Hepatocyte (in vitro differentiated cells): ENCODE measurements around the gene CHMP4B.

Experiments used
- EZH2 ChIP-seq: fragments of 200-600 bp; sonication (generic); IDR thresholded peaks from 2 replicates; pipeline ENCODE4 v1.6.1; 2016; ENCODE audit warnings: antibody characterized with exemption, mild to moderate bottlenecking, borderline replicate concordance
- TF ChIP-seq, protein P1 (sequence below): fragments of 200-600 bp; sonication (generic); IDR thresholded peaks from 2 replicates; pipeline ENCODE4 v1.5.1; 2016; ENCODE audit warnings: antibody characterized with exemption, mild to moderate bottlenecking; ENCODE audit not compliant: poor library complexity

GRCh38 chr20:33840759-33841435, 29.7 kb downstream of the CHMP4B start:
- TF ChIP-seq, protein P1, sequence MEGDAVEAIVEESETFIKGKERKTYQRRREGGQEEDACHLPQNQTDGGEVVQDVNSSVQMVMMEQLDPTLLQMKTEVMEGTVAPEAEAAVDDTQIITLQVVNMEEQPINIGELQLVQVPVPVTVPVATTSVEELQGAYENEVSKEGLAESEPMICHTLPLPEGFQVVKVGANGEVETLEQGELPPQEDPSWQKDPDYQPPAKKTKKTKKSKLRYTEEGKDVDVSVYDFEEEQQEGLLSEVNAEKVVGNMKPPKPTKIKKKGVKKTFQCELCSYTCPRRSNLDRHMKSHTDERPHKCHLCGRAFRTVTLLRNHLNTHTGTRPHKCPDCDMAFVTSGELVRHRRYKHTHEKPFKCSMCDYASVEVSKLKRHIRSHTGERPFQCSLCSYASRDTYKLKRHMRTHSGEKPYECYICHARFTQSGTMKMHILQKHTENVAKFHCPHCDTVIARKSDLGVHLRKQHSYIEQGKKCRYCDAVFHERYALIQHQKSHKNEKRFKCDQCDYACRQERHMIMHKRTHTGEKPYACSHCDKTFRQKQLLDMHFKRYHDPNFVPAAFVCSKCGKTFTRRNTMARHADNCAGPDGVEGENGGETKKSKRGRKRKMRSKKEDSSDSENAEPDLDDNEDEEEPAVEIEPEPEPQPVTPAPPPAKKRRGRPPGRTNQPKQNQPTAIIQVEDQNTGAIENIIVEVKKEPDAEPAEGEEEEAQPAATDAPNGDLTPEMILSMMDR, result no peak
- TF ChIP-seq EZH2, result no peak
